Stimulated activated CD4-positive, alpha-beta T cell treated with anti-CD3 and anti-CD28 coated beads, TNF-alpha, amount 100 ng/mL, for 4 hours (primary cell): ENCODE measurements around the gene PDE4D.
A peak's percentile ranks its signal among the peaks of the same experiment; 100 is the strongest.

Experiments
- DNase-seq, 3 experiments: peaks; one replicate each; pipeline ENCODE4 v3.0.0-alpha.2; 2020; ENCODE audit warnings: low read depth in 3 of 3

The PDE4D gene

GRCh38 chr5:59040024-59040803, 853.3 kb downstream of the PDE4D start:
- no peak for DNase-seq

- DNase-seq, result peak; percentile 64 to 78 (median 71)
Measured at GRCh38 chr5:59039296-59040023, 854.1 kb downstream of the PDE4D start.

- no peak for DNase-seq
Measured at GRCh38 chr5:59038798-59039295, 854.7 kb downstream of the PDE4D start.

GRCh38 chr5:59037941-59038797, 855.4 kb downstream of the PDE4D start:
- DNase-seq, result no peak

GRCh38 chr5:59037453-59037852, 856.1 kb downstream of the PDE4D start:
- DNase-seq, result no peak

DNA sequence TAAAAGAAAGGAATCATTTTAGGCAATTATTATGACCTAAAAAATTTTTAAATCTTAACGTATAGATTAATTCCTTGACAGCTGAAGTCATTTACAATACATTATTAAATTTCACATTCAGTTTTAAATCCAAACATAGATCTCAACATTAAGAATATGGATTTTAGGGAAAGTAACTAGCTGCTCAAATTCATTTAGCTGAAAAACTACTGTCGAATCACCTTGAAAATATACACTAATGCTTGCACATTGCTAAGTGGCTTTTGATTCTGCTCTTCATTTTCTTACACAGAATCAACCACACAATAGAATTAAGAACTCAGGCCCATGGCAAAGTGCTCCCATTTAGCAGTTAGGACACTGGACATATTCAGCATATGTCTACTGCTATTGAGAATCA, 856.5 kb downstream of the PDE4D start:
- no peak for DNase-seq

GRCh38 chr5:59036274-59036961, 857.1 kb downstream of the PDE4D start:
- peak in 1 of 3 experiments; percentile 12 for DNase-seq

DNA sequence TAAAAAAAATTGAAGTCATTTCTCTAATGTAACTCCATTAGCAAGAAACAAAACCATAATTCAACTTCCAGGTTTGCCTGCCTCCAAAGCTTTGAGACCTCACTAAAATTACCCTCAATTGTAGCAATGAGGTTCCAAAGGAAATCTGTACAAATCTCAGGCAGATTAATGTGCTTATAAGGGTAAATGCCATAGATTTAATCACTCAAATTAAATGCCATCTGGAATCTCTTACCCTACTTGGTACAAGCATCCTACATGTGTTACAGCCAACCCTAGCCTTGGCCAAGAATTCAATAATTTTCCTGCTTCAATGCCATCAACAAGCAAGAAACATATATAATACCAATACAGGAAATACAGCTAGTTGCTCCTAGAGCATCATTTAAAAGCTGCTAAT, 857.8 kb downstream of the PDE4D start:
- no peak for DNase-seq

DNA sequence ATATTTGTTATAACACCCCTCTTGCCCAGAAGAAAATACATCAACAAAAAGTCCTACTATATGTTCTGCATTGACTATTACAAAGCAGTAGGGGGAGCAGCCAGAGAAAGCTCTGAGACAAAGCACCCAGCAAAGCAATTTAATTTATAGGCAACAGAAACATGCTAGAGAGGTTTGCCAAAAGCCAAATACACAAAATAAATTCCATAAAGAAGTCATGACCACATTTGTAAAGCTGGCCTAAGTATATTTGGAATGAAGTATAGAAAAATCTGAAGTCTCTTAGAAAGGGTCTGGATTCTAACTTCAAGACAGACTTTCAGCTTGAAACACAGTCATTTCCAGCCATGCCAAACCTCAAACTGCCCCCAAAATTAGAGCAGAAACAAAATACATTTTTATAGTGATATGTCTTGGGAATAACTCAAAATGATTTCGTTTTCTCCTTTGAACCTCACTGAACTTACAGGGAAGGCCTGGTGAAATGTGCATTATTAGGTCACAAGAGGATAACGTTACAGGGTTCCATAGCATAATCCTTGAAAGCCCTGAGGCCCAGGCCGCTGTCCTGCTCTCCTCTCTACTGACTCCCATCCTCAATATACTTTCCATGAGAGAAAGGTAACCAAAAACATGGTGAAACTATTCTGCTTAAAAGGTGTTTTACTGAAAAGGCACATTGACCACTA, 858.9 kb downstream of the PDE4D start:
- no peak for DNase-seq

DNA sequence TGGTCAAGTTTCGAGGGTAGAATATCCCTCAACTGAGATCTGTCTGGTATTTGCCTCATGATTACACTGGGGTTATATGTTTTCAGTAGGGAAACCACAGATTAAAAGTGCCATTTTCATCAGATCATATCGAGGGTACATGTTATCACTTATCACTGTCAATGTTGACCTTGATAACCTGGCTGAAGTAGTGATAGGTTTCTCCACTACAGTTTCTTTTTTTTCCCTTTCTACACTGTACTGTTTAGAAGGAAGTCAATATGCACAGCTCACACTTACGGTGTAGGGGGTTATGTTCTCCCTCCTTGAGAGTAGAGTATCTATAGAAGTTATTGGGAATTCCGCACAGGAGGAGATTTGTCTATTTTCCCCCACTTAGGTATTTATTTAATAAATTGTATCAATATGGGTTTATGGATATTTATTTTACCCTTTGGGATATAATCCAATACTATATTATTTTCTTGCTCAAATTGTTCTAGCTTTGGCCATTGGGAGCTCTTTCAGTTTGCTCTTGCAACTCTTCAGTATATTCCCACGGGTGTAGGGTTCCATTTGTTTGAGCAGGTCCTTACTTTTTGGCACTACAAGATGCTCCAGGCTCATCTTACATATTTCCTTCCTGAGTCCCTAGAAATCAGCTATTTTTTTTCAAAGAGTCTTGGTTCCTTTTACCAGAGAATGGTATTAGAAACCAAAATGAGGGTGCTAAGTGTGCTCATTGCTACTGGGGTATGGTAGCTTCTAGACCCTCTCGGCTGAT, 866.2 kb downstream of the PDE4D start:
- no peak for DNase-seq

GRCh38 chr5:59025734-59026133, 867.8 kb downstream of the PDE4D start:
- no peak for DNase-seq

DNA sequence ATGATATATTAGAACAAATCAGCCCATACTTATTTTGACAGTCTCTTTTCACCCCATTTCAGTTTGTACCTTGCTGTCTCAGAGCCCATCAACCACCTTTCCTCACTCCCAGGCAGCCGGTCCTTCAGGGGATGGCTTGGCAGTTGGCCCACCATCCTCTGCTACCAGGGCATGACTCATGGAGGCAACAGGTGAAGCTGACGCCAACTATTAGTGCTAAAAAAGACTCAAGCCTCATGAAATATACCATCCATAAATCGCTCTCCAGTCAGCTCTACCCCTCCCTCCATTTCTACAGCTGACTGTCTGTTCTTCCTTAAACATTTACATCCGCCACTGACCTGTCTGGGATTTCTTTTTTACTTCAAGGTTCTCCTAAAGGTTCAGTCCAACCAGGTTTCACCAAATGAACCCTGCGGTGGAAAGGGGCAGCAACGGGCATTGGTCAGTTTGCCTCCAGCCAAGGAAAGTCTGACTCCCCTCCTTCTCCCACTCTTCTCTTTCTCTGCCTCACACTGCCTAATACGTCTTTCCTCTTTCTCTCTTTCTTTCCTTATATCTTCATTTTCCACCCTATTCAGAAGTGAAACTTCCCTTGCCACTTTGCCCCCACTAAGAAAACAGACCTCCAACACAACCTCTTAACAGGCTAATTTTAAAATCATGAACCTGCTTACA, 871.5 kb downstream of the PDE4D start:
- DNase-seq, result no peak

GRCh38 chr5:59021286-59021673, 872.2 kb downstream of the PDE4D start:
- DNase-seq, result no peak

- no peak for DNase-seq
Measured at GRCh38 chr5:59020611-59021285, 872.8 kb downstream of the PDE4D start.

GRCh38 chr5:59019078-59019477, 874.4 kb downstream of the PDE4D start:
- DNase-seq, result no peak

DNA sequence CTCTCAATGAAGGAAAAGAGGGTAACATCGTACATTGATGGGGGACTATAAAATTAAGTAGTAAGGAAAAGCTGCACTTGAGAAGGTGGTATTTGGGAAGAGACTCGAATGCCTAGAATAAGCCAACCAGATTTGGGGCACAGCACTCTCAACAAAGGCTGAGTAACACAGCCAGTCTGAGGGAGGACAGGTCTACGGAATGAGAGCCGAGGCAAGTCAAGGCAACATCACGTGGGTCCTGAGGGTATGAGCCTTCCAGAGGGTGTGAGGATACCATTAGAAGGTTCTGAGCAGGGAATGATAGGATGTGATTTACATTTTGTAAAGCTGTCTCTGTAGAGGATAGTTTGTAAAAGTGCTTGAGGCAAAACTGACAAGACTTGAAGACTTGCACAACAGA, 876.6 kb downstream of the PDE4D start:
- DNase-seq, result no peak

- no peak for DNase-seq
Measured at GRCh38 chr5:59008816-59009473, 884.6 kb downstream of the PDE4D start.

GRCh38 chr5:59007460-59008063, 886.0 kb downstream of the PDE4D start:
- DNase-seq, result no peak
